Hematopoietic multipotent progenitor cell treated with erythropoietin and hydrocortisone succinate and interleukin-3 and kit ligand, for 15 days (in vitro differentiated cells): ENCODE results near the gene FALEC.
A peak's percentile ranks its signal among the peaks of the same experiment; 100 is the strongest.

Experiments
- DNase-seq: peaks from one replicate; pipeline ENCODE4 v3.0.0-alpha.2; 2015; ENCODE audit warnings: low spot score

Gene FALEC

GRCh38 chr1:150511985-150512660, 3.4 kb upstream of the FALEC start:
- DNase-seq = no peak

- no peak for DNase-seq
Observed at GRCh38 chr1:150512846-150513245, 2.7 kb upstream of the FALEC start.

- DNase-seq = peak; percentile 62
Observed at GRCh38 chr1:150513351-150513791, 2.2 kb upstream of the FALEC start.

DNA sequence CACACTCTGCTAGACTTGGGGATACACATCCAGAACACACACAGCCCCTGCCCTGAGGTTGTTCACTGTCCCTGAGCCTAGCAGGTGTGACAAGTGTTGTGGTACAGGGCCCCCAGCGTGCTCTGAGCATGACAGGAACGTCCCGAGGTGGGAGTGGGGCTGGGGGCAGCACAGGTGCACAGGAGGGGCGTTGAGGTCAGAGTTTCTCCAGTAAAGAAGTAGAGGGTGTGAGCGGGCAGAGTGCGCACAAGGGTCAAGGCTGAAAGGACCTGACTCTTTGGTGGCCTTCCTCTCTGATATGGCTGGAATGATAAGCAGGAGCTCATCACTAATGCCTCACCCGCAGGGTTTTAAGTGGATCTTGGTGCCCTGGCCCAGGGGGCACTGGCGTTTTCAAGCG, 1.3 kb upstream of the FALEC start:
- no peak for DNase-seq

- no peak for DNase-seq
Observed at GRCh38 chr1:150514913-150515327, 632 bp upstream of the FALEC start.

- no peak for DNase-seq
Observed at GRCh38 chr1:150516050-150516591, 569 bp downstream of the FALEC start.

DNA sequence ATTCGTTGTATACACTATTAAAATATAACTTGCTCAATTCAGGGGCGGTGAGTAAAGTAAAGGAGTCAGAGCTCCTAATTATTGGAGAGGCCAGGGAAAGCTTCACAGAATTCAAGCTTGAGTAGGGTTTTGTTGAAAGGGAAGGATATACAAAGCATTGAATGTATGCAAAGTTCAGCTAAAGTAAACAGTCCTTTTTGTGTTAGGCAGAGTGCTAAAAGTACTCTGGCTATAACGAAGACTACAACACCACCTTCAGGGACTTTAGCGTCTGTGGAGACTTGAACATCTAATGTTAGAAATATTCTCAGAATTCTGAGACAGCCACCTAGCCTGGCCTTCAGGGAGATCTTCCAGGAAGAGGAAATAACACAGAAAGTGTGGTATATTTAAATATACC, 1.1 kb downstream of the FALEC start:
- DNase-seq = no peak

GRCh38 chr1:150521196-150521968, 5.8 kb downstream of the FALEC start:
- DNase-seq = no peak

GRCh38 chr1:150525348-150525747, 9.8 kb downstream of the FALEC start:
- DNase-seq = no peak

- DNase-seq = no peak
Observed at GRCh38 chr1:150528196-150528595, 12.6 kb downstream of the FALEC start.

DNA sequence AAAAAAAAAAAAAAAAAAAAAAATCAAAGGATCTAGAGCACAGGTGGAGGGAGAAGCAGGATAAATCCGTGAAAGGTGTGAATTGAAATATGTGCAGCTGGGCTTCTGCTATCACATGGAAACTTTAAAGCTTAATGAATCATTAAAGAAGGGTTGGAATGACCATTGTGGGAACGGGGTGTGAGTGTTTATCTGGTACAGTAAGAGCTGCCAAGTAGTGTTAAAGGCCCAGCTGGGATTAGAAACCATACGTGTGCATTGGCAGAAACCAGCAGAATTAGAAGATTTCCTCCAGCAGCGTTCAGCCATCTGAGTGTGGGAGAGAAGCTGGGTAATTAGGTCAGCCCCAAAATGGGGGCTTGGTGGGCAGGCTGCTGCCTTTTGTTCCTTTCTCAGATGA, 13.5 kb downstream of the FALEC start:
- no peak for DNase-seq

DNA sequence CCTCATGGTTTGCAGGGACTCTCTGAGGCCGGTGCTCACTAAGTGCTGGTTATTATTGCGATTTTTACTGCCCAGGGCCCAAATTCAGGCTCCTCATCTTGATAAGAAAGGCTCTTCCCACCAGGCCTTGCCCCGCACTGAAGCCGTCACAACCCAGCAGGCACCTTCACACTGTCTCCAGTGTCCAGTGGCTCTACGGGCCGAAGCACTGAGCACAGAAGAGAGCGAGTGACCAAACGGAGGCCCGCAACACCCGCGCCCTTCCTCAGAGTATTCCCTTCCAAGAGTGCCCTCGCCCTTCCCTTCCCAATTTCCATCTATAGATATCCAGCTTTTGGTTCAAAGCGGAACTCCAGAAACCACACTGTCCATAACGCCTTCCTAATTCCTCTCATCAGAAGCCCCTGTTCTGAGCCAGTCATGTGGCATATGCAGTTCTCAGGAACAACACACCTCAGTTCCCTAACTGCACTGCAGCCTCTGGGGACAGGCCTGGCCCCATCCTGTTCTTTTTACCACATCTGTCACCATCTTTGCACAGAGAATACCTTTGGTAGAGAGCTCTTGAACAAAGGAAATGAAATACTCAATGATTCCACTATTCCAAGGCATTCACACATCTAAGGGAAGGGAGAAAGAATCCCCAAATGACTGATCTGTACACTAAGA, 15.1 kb downstream of the FALEC start:
- no peak for DNase-seq

DNA sequence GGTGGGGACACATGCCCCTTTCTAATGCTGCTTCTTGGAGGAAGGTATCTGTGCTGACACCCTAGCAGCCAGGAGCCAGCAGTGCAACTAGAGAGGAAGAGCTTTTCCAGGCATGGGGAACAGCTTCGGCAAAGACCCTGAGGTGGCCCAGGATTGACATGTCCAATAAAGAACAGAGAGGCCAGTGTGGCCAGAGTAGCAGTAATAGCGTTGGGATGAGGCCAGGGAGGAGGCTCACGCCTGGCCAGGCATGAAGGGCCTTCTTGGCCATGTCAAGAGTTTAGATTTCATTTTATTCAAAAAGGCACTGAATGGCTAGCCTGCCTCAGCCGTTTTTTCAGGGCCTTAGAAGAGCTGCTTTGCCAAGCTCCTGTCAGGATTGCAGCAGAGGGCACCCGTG, 17.3 kb downstream of the FALEC start:
- no peak for DNase-seq

- no peak for DNase-seq
Observed at GRCh38 chr1:150534002-150534401, 18.4 kb downstream of the FALEC start.

- DNase-seq = no peak
Observed at GRCh38 chr1:150535511-150536287, 20.1 kb downstream of the FALEC start.

DNA sequence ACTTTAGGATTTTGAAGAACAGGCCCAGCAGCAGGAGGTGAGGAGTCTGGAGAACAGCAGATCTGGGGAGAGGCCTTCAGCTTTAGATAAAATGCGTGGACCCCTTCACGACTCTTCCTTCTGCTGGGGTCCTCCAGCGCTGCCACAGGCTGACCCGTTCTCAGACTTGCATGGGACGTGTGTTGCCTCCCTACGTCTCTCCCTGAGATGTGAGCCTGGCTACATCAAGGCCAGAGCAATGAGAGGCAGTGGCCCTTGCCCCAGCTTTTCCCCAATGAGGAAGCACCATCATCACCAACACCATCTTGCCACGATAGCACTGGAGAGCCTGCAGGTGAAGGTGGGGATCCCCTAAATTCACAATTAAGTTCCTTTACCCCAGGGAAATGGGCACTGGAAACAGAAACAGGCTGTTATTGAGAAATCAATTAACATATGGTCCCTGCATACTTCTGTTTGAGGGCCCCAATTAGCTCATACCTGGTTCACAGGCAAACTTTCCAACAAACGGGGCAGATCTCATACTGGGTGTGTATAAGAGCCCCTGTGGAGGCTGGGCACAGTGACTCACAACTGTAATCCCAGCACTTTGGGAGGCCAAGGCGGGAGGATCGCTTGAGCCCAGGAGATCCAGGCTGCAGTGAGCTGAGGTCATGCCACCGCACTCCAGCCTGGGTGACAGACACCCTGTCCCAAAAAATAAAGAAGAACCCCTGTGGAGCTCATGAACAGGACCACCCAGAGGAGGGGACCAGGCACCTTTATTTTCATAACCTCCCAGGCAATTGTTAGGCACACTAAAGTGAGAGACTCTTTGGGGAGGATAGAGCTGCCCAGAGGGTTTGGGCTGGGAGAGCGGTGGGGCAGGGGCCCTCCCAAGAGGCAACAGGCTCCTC, 21.5 kb downstream of the FALEC start:
- no peak for DNase-seq

- no peak for DNase-seq
Observed at GRCh38 chr1:150537732-150538684, 22.5 kb downstream of the FALEC start.

- no peak for DNase-seq
Observed at GRCh38 chr1:150543500-150544143, 28.1 kb downstream of the FALEC start.

- no peak for DNase-seq
Observed at GRCh38 chr1:150544204-150544603, 28.7 kb downstream of the FALEC start.
